Activated CD8-positive, alpha-beta memory T cell treated with anti-CD3 and anti-CD28 coated beads for 36 hours (primary cell): Measurements from ENCODE around the gene DRAP1. TPM values are rescaled to one million over a fixed set of nuclear protein-coding genes. Genes with fewer than 3 reads are reported as not detected.

Experiments
- CTCF ChIA-PET: fragments of 350-600 bp; sonication (Branson Sonifier 250); formaldehyde crosslinking; loops from one replicate; lab custom pipeline; 2021; ENCODE audit warnings: antibody characterized with exemption; lab: Charles Lee
- POLR2A ChIA-PET: fragments of 350-600 bp; sonication (Branson Sonifier 250); formaldehyde crosslinking; loops from one replicate; lab custom pipeline; 2021; ENCODE audit warnings: antibody characterized with exemption; lab: Charles Lee
- total RNA-seq, 2 experiments: library from RNA; stranded (reverse); gene quantifications; one replicate each; pipeline ENCODE4 v1.2.3, GENCODE V29; 2021

Gene DRAP1
- total RNA-seq, 2 experiments from 2014 or later: 99.6 to 102 TPM

- POLR2A ChIA-PET: interaction anchor here (1.0 to 2.7 kb wide), 5 partner anchors 14 to 34 kb away, joined by 3 to 25 read pairs (median 7); no protein-coding TSS in a partner anchor
- CTCF ChIA-PET: interaction anchor here (0.7 to 12.8 kb wide), 34 partner anchors 6 to 266 kb away, joined by 3 to 163 read pairs (median 6); partner anchors contain the start of genes CFL1, CTSW, FOSL1 and KAT5
Observed at GRCh38 chr11:65883786-65884715, 35.2 kb upstream of the DRAP1 start.

GRCh38 chr11:65884716-65885092 lies 34.5 kb upstream of the DRAP1 start:
- ChIA-PET CTCF (interaction anchor here (0.7 to 12.8 kb wide), 37 partner anchors 7 to 345 kb away, joined by 3 to 163 read pairs (median 5); partner anchors contain the start of genes CFL1, CTSW, FOSL1 and KAT5), POLR2A (interaction anchor here (0.5 to 2.7 kb wide), 6 partner anchors 14 to 37 kb away, joined by 3 to 25 read pairs (median 8); no protein-coding TSS in a partner anchor)

GRCh38 chr11:65885231-65885630 lies 34.0 kb upstream of the DRAP1 start:
- ChIA-PET POLR2A (interaction anchor here (0.5 to 2.7 kb wide), 6 partner anchors 13 to 36 kb away, joined by 3 to 25 read pairs (median 8); no protein-coding TSS in a partner anchor), CTCF (interaction anchor here (0.6 to 12.8 kb wide), 31 partner anchors 8 to 345 kb away, joined by 3 to 163 read pairs (median 6); partner anchors contain the start of genes CFL1, CTSW, FOSL1 and KAT5)

GRCh38 chr11:65885808-65886536 lies 33.3 kb upstream of the DRAP1 start:
- POLR2A ChIA-PET: interaction anchor here (0.9 to 2.7 kb wide), 2 partner anchors 12 to 16 kb away, joined by 13 to 25 read pairs; no protein-coding TSS in a partner anchor

GRCh38 chr11:65886826-65887722 lies 32.2 kb upstream of the DRAP1 start:
- CTCF ChIA-PET: interaction anchor here (0.6 to 12.8 kb wide), 15 partner anchors 9 to 175 kb away, joined by 3 to 163 read pairs (median 5); partner anchors contain the start of genes C11orf68, CFL1, CTSW and FOSL1
- POLR2A ChIA-PET: interaction anchor here (0.9 kb wide), 1 partner anchor 13 kb away, joined by 4 read pairs; the partner anchor contains the start of gene FOSL1

More at GRCh38 chr11:65885808-65886536, 33.3 kb upstream of the DRAP1 start:
- CTCF ChIA-PET: interaction anchor here (0.6 to 12.8 kb wide), 21 partner anchors 8 to 346 kb away, joined by 3 to 163 read pairs (median 10); partner anchors contain the start of genes CFL1, CTSW, FOSL1 and KAT5

GRCh38 chr11:65887723-65888162 lies 31.5 kb upstream of the DRAP1 start:
- ChIA-PET CTCF (interaction anchor here (0.6 to 12.8 kb wide), 27 partner anchors 10 to 1602 kb away, joined by 3 to 163 read pairs (median 4); partner anchors contain the start of genes C11orf68, CFL1, CTSW and FOSL1), POLR2A (interaction anchor here (0.6 to 4.7 kb wide), 10 partner anchors 9 to 316 kb away, joined by 3 to 67 read pairs (median 4); partner anchors contain the start of genes CFL1, FOSL1 and MUS81)

- ChIA-PET POLR2A (interaction anchor here (0.6 to 4.7 kb wide), 11 partner anchors 9 to 317 kb away, joined by 3 to 67 read pairs (median 4); partner anchors contain the start of genes CFL1, FOSL1 and MUS81), CTCF (interaction anchor here (0.6 to 12.8 kb wide), 33 partner anchors 11 to 1601 kb away, joined by 3 to 163 read pairs (median 3); partner anchors contain the start of genes C11orf68, CFL1, CTSW and FOSL1)
Observed at GRCh38 chr11:65888163-65888814, 30.9 kb upstream of the DRAP1 start, which contains the start of gene FIBP. FIBP (minus strand) TSS chr11:65888471; CDS start chr11:65888418, 53 bp downstream.

GRCh38 chr11:65890324-65891218 lies 28.7 kb upstream of the DRAP1 start, which contains the start of gene CCDC85B:
CCDC85B (plus strand) TSS chr11:65890673; CDS start chr11:65890784, 111 bp downstream.
- POLR2A ChIA-PET: interaction anchor here (0.6 to 4.7 kb wide), 20 partner anchors 9 to 383 kb away, joined by 3 to 67 read pairs (median 4); partner anchors contain the start of genes BANF1, C11orf68, CFL1 and EIF1AD
- CTCF ChIA-PET: interaction anchor here (1.1 to 12.8 kb wide), 12 partner anchors 8 to 177 kb away, joined by 3 to 163 read pairs (median 12); partner anchors contain the start of genes C11orf68, CFL1, CTSW and FOSL1

- ChIA-PET POLR2A (interaction anchor here (0.6 to 4.7 kb wide), 16 partner anchors 9 to 321 kb away, joined by 3 to 67 read pairs (median 4); partner anchors contain the start of genes BANF1, C11orf68, CFL1 and EIF1AD), CTCF (interaction anchor here (1.0 to 12.8 kb wide), 11 partner anchors 7 to 176 kb away, joined by 3 to 163 read pairs (median 10); partner anchors contain the start of genes C11orf68, CFL1, CTSW and FOSL1)
Observed at GRCh38 chr11:65891219-65892136, 27.7 kb upstream of the DRAP1 start.

- POLR2A ChIA-PET: interaction anchor here (1.2 to 4.7 kb wide), 2 partner anchors 8 to 33 kb away, joined by 3 to 67 read pairs; partner anchors contain the start of gene FOSL1
Observed at GRCh38 chr11:65892137-65892540, 27.1 kb upstream of the DRAP1 start.

GRCh38 chr11:65892661-65893317 lies 26.4 kb upstream of the DRAP1 start:
- CTCF ChIA-PET: interaction anchor here (0.6 to 12.8 kb wide), 7 partner anchors 8 to 96 kb away, joined by 3 to 163 read pairs (median 10); partner anchors contain the start of genes CFL1, CTSW and MUS81
- POLR2A ChIA-PET: interaction anchor here (1.2 to 4.7 kb wide), 2 partner anchors 7 to 33 kb away, joined by 3 to 67 read pairs; partner anchors contain the start of gene FOSL1

More at GRCh38 chr11:65892137-65892540, 27.1 kb upstream of the DRAP1 start:
- CTCF ChIA-PET: interaction anchor here (0.6 to 12.8 kb wide), 8 partner anchors 7 to 153 kb away, joined by 3 to 163 read pairs (median 10); partner anchors contain the start of genes CFL1, CTSW, FOSL1 and MUS81

GRCh38 chr11:65894034-65894591 lies 25.1 kb upstream of the DRAP1 start:
- ChIA-PET POLR2A (interaction anchor here (0.7 to 0.9 kb wide), 3 partner anchors 24 to 74 kb away, joined by 3 read pairs; no protein-coding TSS in a partner anchor), CTCF (interaction anchor here (0.6 to 12.8 kb wide), 5 partner anchors 9 to 563 kb away, joined by 3 to 163 read pairs (median 4); partner anchors contain the start of genes CFL1 and MUS81)
